Esophagus squamous epithelium (tissue), 5 donors: Measurements from ENCODE around the gene GALNT7. TPM values are rescaled to one million over a fixed set of nuclear protein-coding genes. Genes with fewer than 3 reads are reported as not detected.

ENCODE experiments used
- DNase-seq: peaks from one replicate; lab custom pipeline; 2025; lab: John Stamatoyannopoulos, UW
- H3K27ac ChIP-seq, 4 donors: fragments of 200-600 bp; sonication (generic); one replicate each; pipeline ENCODE4 v1.5.1; 2016 to 2019; ENCODE audit warnings: mild to moderate bottlenecking in 1 of 4
- H3K27me3 ChIP-seq, 4 donors: fragments of 200-600 bp; sonication (generic); 1 replicate in 3 of 4; 2 replicates in 1 of 4; pipeline versions ENCODE4 v1.5.1 to v1.6.0; 2017 to 2021; ENCODE audit warnings: antibody characterized with exemption in 1 of 4
- H3K36me3 ChIP-seq, 3 donors: fragments of 200-600 bp; sonication (generic); one replicate each; pipeline ENCODE4 v1.5.1; 2016 to 2019
- H3K4me1 ChIP-seq, 3 donors: fragments of 200-600 bp; sonication (generic); one replicate each; pipeline ENCODE4 v1.5.1; 2017 to 2019
- H3K4me3 ChIP-seq, 4 donors: fragments of 200-600 bp; sonication (generic); 1 replicate in 3 of 4; 2 replicates in 1 of 4; pipeline ENCODE4 v1.5.1; 2016 to 2019; ENCODE audit warnings: mild to moderate bottlenecking in 2 of 4, moderate library complexity in 1 of 4
- H3K9me3 ChIP-seq, 3 donors: fragments of 200-600 bp; sonication (generic); one replicate each; pipeline ENCODE4 v1.5.1; 2016 to 2019
- CTCF ChIP-seq, 6 experiments: fragments of 450-650 bp in 4 of 6; fragments of 200-600 bp in 2 of 6; sonication (generic) in 2 of 6; IDR thresholded peaks; one replicate each; pipeline ENCODE4 v1.5.1; 2016 to 2019; ENCODE audit warnings: antibody characterized with exemption in 6 of 6, mild to moderate bottlenecking in 4 of 6, moderate library complexity in 4 of 6
- POLR2A ChIP-seq, 4 donors: fragments of 450-650 bp; IDR thresholded peaks; one replicate each; pipeline ENCODE4 v1.6.1; 2017; ENCODE audit warnings: antibody characterized with exemption in 4 of 4, mild to moderate bottlenecking in 4 of 4, moderate library complexity in 3 of 4
- WGBS, 2 donors: methylation state at CpG; one replicate each; pipeline ENCODE4 v1.1.5; 2018; 5-methylcytosine and 5-hydroxymethylcytosine counted together
- intact Hi-C: fragments of 100-400 bp; cut with DNase I; formaldehyde crosslinking; loops from one replicate; pipeline ENCODE4 v1.15.0; 2022
- total RNA-seq, 4 donors: library from RNA; depleted of rRNA; stranded (reverse); fragments of >200 nt; gene quantifications; one replicate each; pipeline ENCODE4 v1.1.0, GENCODE V29; 2016
- donor health status: DM: yes; HTN: yes; CAD: no.

GALNT7 gene
- total RNA-seq, 4 donors from 2014 or later, result 17.9 to 33.8 (median 23.6) TPM

DNA sequence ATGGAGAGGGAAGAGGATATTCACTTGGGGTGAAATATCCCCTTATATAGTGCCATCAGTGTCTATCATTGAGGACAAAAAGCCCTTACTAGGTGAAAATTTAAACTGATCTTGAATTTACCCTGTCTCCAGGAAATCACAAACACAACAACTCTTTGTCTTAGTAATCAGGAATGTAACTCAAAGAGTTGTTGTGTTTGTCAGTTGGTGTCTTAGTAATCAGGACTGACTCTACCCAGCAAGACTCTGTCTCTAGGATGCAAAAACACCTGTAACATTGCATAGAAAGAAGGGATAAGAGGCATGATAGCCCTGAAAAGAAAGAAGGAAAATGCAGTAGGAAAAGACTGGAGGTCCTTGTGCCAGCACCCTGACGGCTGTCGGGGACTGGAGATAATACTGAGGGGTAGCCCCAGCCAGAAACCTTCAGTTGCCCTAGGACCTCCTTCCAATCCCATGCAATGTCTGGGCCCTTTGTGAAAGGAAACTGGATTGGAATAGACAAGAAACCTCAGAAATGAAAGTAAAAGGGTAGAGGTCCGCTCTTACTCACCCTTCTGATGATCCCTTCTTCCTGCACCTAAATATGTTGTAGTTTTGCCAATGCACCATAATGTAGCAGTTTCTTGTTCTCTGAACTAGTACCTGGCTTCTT is 120.2 kb downstream of the GALNT7 start:
- Histone ChIP-seq H3K36me3 (peaks cover 0 to 12% (median 0%) of the 10 kb centered on the region in 3 donors), H3K9me3 (peaks cover 0 to 28% (median 5%) of the 10 kb centered on the region in 3 donors), H3K4me1 (no peaks in the 10 kb centered on the region), H3K4me3 (peak overlapping the region in 1 of 4 donors; percentile 12), H3K27me3 (no peaks in the 10 kb centered on the region), H3K27ac (no peak overlapping the region)
- WGBS, 2 donors, result 73 to 92% methylated on average over 3 of the region's 3 CpGs
- DNase-seq, result no peak
- intact Hi-C loops, result no loop called here
- TF ChIP-seq CTCF (IDR thresholded peaks at IDR 0.05) (no peak), POLR2A (IDR thresholded peaks at IDR 0.05) (no peak)

- Histone ChIP-seq H3K27ac (no peak overlapping the region), H3K9me3 (peaks cover 0 to 28% (median 5%) of the 10 kb centered on the region in 3 donors), H3K4me1 (no peaks in the 10 kb centered on the region), H3K36me3 (peaks cover 0 to 12% (median 0%) of the 10 kb centered on the region in 3 donors), H3K4me3 (peak overlapping the region in 1 of 4 donors; percentile 12), H3K27me3 (no peaks in the 10 kb centered on the region)
- WGBS, 2 donors, result 62 to 63% methylated on average over 3 to 4 of the region's 4 CpGs
- intact Hi-C loops, result no loop called here
- DNase-seq, result no peak
- TF ChIP-seq CTCF (IDR thresholded peaks at IDR 0.05), result no peak
- no peak for TF ChIP-seq POLR2A (IDR thresholded peaks at IDR 0.05)
These were observed 120.7 kb downstream of the GALNT7 start for GRCh38 chr4:173289353-173289727.

DNA sequence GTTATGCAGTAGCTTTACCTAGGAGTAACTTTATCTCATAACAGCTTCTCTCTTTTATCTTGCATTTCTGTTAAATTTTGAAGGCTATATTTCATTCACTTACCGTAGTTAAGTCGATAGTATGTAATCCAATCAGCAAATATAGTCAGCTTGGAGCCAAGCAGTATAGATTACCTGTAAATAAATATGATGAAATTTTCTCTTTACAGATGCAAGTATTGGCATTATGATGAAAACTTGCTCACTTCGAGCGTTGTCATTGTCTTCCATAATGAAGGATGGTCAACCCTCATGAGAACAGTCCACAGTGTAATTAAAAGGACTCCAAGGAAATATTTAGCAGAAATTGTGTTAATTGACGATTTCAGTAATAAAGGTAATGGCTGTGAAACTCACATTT is 123.3 kb downstream of the GALNT7 start:
- H3K4me3 ChIP-seq, result no peak overlapping the region
- intact Hi-C loops, result no loop called here
- H3K9me3 ChIP-seq, result peaks cover 0 to 8% (median 0%) of the 10 kb centered on the region in 3 donors
- 95 to 96% methylated on average over 5 of the region's 5 CpGs for WGBS, 2 donors
- H3K4me1 ChIP-seq, result no peaks in the 10 kb centered on the region
- no peak overlapping the region for H3K27ac ChIP-seq
- no peaks in the 10 kb centered on the region for H3K27me3 ChIP-seq
- H3K36me3 ChIP-seq, result peaks cover 0 to 22% (median 0%) of the 10 kb centered on the region in 3 donors
- no peak for DNase-seq
- TF ChIP-seq CTCF (IDR thresholded peaks at IDR 0.05), result no peak
- TF ChIP-seq POLR2A (IDR thresholded peaks at IDR 0.05), result no peak

DNA sequence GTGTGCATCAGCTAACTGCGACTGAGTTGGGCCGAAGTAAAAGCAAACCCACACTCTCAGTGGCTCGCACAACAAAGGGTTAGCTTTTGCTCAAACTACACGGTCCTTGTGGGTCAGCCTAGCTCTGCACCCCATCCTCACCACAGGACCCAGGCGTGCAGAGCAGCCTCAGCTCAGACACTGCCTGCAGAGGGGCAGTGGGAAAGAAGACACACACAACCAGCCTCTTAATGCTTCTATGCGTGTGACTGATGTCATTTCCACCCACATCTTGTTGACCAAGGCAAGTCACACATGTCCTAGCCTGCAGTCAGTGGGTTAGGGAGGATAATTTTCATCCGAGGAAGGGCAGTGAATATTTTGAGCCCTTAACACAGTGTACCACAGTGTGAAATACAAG is 125.1 kb downstream of the GALNT7 start:
- H3K27ac ChIP-seq, result no peak overlapping the region
- H3K27me3 ChIP-seq, result no peaks in the 10 kb centered on the region
- H3K4me1 ChIP-seq, result no peaks in the 10 kb centered on the region
- no peak overlapping the region for H3K4me3 ChIP-seq
- peaks cover 0 to 35% (median 0%) of the 10 kb centered on the region in 3 donors for H3K36me3 ChIP-seq
- intact Hi-C loops, result no loop called here
- WGBS, 2 donors, result 79 to 81% methylated on average over 7 of the region's 7 CpGs
- no peaks in the 10 kb centered on the region for H3K9me3 ChIP-seq
- TF ChIP-seq POLR2A (IDR thresholded peaks at IDR 0.05) (no peak), CTCF (IDR thresholded peaks at IDR 0.05) (no peak)
- no peak for DNase-seq

GRCh38 chr4:173294444-173294843 is 125.8 kb downstream of the GALNT7 start:
- Histone ChIP-seq H3K27me3 (no peaks in the 10 kb centered on the region), H3K4me1 (no peaks in the 10 kb centered on the region), H3K9me3 (no peaks in the 10 kb centered on the region), H3K36me3 (peaks cover 0 to 35% (median 0%) of the 10 kb centered on the region in 3 donors), H3K27ac (no peak overlapping the region), H3K4me3 (no peak overlapping the region)
- 81 to 100% methylated on average over 1 of the region's 1 CpG for WGBS, 2 donors
- TF ChIP-seq CTCF (IDR thresholded peaks at IDR 0.05) (no peak), POLR2A (IDR thresholded peaks at IDR 0.05) (no peak)
- intact Hi-C loops, result no loop called here
- DNase-seq, result no peak
